HL-60 (cell line): Measurements from ENCODE around the gene HECA.

ENCODE experiments used
- CTCF ChIP-seq: IDR thresholded peaks from one replicate; pipeline ENCODE4 v1.5.1; 2011; ENCODE audit warnings: low read length, control low read depth, inconsistent platforms; ENCODE audit not compliant: insufficient read depth
- POLR2AphosphoS5 ChIP-seq: IDR thresholded peaks from 2 replicates; pipeline ENCODE4 v1.6.1; 2012; ENCODE audit warnings: low read depth
- REST ChIP-seq: IDR thresholded peaks from 2 replicates; pipeline ENCODE4 v1.6.1; 2012; ENCODE audit warnings: low read depth; ENCODE audit not compliant: insufficient replicate concordance

- TF ChIP-seq CTCF, result no peak
- TF ChIP-seq POLR2AphosphoS5, result no peak
- no peak for TF ChIP-seq REST
These were observed 38.9 kb downstream of the HECA start for GRCh38 chr6:139173822-139174221.
